ENCODE data around the gene USE1.

Gene USE1

DNA sequence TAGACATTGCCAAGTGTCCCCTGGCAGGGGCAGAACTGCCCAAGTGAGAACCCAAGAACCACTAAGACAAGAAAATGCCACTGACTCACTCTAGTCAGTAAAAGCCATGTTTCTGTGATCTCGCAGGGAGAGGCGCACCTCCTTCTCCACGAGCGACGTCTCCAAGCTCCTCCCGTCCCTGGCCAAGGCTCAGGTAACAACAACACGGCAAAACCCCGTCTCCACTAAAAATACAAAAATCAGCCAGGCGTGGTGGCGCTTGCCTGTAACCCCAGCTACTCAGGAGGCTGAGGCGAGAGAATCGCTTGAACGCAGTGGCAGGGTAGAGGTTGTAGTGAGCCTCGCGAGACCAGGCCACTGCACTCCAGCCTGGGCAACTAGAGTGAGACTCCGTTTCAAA is 17.5 kb upstream of the USE1 start:
- peaks cover 67% of the 10 kb centered on the region for H3K36me3 ChIP-seq (ENCODE audit: control insufficient read depth, insufficient read depth, low read length)

DNA sequence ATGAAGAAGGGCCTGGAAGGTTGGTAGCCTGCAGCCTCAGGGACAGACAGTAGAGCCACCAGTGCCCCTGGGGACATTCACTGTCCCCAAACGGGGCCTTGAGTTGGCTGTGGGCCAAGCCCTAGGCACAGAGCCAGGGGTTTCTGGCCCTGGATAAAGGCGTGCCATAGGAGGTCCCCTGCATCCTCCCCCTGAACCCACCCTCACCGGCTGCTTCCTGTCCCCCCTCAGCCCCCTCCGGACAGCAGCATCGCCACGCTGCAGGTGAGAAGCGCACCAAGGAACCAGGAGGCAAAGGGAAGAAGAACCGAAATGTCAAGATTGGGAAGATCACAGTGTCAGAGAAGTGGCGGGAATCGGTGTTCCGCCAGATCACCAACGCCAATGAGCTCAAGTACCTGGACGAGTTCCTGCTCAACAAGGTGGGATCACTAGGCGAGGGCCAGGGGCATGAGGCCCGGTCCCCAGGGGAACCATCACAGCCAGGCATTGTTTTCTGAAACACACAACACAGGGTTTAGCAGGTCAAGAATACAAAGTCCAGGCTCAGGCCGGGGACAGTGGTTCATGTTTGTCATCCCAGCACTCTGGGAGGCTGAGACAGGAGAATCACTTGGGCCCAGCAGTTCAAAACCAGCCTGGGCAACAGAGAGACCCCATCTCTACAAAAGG is 14.6 kb upstream of the USE1 start:
- no peak overlapping the region for H3K4me3 ChIP-seq (replicated peaks; ENCODE audit: low read depth, low read length)
- TF ChIP-seq, protein P1, sequence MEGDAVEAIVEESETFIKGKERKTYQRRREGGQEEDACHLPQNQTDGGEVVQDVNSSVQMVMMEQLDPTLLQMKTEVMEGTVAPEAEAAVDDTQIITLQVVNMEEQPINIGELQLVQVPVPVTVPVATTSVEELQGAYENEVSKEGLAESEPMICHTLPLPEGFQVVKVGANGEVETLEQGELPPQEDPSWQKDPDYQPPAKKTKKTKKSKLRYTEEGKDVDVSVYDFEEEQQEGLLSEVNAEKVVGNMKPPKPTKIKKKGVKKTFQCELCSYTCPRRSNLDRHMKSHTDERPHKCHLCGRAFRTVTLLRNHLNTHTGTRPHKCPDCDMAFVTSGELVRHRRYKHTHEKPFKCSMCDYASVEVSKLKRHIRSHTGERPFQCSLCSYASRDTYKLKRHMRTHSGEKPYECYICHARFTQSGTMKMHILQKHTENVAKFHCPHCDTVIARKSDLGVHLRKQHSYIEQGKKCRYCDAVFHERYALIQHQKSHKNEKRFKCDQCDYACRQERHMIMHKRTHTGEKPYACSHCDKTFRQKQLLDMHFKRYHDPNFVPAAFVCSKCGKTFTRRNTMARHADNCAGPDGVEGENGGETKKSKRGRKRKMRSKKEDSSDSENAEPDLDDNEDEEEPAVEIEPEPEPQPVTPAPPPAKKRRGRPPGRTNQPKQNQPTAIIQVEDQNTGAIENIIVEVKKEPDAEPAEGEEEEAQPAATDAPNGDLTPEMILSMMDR (IDR thresholded peaks at IDR 0.05; ENCODE audit: insufficient read depth, low read length, poor library complexity, severe bottlenecking) = no peak
- DNase-seq (ENCODE audit: extremely low read depth, insufficient read length) = no peak
- peaks cover 64% of the 10 kb centered on the region for H3K36me3 ChIP-seq (ENCODE audit: control insufficient read depth, insufficient read depth, low read length)
- no peaks in the 10 kb centered on the region for H3K27me3 ChIP-seq (replicated peaks; ENCODE audit: control insufficient read depth, insufficient read depth, low read length)

More for the DNA sequence above, 17.5 kb upstream of the USE1 start:
- no peak for DNase-seq (ENCODE audit: extremely low read depth, insufficient read length)
- no peaks in the 10 kb centered on the region for H3K27me3 ChIP-seq (replicated peaks; ENCODE audit: control insufficient read depth, insufficient read depth, low read length)
- no peak overlapping the region for H3K4me3 ChIP-seq (replicated peaks; ENCODE audit: low read depth, low read length)
- TF ChIP-seq, protein P1 (IDR thresholded peaks at IDR 0.05; ENCODE audit: insufficient read depth, low read length, poor library complexity, severe bottlenecking) = no peak

DNA sequence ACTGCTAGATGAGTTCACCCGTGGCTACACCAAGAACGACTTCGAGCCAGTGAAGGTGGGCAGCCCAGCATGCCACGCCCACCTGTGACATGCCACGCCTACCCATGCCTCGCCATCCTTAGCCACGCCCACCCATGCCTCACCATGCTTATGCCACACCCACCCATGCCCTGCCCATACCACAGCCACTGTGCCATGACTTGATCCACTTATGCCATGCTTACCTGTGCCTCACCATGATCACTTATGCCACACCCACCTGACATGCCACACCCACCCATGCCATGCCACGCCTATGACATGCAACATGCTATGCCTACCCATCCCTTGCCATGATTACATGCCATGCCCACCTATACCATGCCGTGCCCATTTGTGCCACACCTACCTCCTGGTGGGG is 12.9 kb upstream of the USE1 start:
- TF ChIP-seq, protein P1 (IDR thresholded peaks at IDR 0.05; ENCODE audit: insufficient read depth, low read length, poor library complexity, severe bottlenecking) = no peak
- Histone ChIP-seq H3K27me3 (replicated peaks; ENCODE audit: control insufficient read depth, insufficient read depth, low read length) (no peaks in the 10 kb centered on the region), H3K4me3 (replicated peaks; ENCODE audit: low read depth, low read length) (no peak overlapping the region), H3K36me3 (ENCODE audit: control insufficient read depth, insufficient read depth, low read length) (peaks cover 74% of the 10 kb centered on the region)
- DNase-seq (ENCODE audit: extremely low read depth, insufficient read length) = no peak

DNA sequence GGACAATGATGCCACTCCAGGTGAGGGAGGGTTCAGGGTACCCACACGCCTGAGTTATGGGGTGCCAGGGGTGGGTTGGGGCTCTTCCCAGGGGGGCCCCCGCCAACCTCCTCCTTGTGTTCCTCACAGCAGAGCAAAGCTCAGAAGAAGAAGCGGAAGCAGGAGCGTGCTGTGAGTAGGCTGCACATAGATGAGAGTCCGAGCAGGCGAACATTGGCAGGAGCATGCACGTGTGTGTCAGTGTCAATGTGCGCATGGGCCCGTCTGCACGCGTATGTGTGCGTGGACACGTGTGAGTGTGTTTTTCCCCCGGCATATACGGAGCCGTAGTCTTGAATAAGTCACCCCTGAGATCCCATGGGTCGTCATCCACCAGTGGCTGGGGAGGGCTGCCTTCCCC is 12.4 kb upstream of the USE1 start:
- TF ChIP-seq, protein P1 (IDR thresholded peaks at IDR 0.05; ENCODE audit: insufficient read depth, low read length, poor library complexity, severe bottlenecking) = no peak
- H3K36me3 ChIP-seq (ENCODE audit: control insufficient read depth, insufficient read depth, low read length) = peaks cover 70% of the 10 kb centered on the region
- no peak for DNase-seq (ENCODE audit: extremely low read depth, insufficient read length)
- no peak overlapping the region for H3K4me3 ChIP-seq (replicated peaks; ENCODE audit: low read depth, low read length)
- H3K27me3 ChIP-seq (replicated peaks; ENCODE audit: control insufficient read depth, insufficient read depth, low read length) = no peaks in the 10 kb centered on the region

DNA sequence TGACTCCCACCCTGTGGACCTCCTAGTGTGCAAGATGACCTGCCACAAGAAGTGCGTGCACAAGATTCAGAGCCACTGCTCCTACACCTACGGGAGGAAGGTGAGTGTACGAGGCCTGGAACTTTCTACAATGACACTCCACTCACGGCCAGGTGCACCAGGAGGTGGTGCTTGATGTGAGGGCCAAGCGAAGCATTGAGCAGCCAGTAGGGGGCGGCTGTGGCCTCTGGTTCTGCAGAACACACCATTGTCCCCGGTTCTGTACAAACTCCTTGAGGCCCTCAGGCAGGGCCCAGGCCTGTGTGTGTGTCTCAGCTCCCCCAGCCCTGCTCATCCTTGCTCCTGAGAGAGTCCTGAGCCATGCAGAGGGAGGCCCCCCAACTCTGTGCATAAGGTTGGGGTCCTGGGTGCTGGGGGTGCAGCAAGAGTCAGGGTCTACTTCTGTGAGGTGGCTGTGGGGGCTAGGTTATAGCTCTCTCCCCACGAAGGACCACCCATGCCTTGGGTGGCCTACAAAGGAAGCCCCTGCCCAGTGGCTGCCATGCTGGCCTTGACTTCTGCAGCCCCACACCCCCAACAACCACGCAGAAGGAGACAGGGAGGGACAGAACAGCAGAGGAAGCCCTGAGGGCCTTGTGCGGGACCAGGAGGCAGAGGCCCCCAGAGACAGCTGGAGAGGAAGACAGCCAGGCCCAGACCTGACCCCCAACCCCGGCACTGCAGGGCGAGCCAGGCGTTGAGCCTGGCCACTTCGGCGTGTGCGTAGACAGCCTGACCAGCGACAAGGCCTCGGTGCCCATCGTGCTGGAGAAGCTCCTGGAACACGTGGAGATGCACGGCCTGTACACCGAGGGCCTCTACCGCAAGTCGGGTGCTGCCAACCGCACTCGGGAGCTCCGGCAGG is 9.7 kb upstream of the USE1 start:
- no peaks in the 10 kb centered on the region for H3K27me3 ChIP-seq (replicated peaks; ENCODE audit: control insufficient read depth, insufficient read depth, low read length)
- H3K36me3 ChIP-seq (ENCODE audit: control insufficient read depth, insufficient read depth, low read length) = peaks cover 64% of the 10 kb centered on the region
- TF ChIP-seq, protein P1 (IDR thresholded peaks at IDR 0.05; ENCODE audit: insufficient read depth, low read length, poor library complexity, severe bottlenecking) = peak; percentile 68
- DNase-seq (ENCODE audit: extremely low read depth, insufficient read length) = no peak
- H3K4me3 ChIP-seq (replicated peaks; ENCODE audit: low read depth, low read length) = no peak overlapping the region

All from GM06990 (cell line).